ENCODE data around the gene SELENOI. TPM values are rescaled to one million over a fixed set of nuclear protein-coding genes. Genes with fewer than 3 reads are reported as not detected.

The SELENOI gene
- total RNA-seq, 1 experiment from 2014 or later: 63.3 TPM

DNA sequence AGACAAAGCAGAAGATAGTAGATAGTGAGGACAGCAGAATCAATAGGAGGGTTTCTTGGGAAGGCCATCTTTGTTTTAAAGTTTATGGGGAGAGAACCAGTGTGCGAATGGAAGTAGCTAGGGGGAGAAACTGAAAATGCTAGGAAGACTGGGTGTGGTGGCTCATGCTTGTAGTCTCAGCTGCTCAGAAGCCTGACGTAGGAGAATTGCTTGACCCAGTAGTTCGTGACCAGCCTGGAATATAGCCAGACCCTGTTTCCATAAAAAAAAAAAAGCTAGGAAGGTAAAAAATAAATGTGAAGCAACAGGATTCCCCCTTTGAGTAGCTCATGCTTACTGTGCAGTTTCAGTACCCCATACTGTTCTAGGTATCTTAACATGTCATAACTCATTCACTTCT is 36.6 kb downstream of the SELENOI start (continued):
- TF ChIP-seq, protein P1, sequence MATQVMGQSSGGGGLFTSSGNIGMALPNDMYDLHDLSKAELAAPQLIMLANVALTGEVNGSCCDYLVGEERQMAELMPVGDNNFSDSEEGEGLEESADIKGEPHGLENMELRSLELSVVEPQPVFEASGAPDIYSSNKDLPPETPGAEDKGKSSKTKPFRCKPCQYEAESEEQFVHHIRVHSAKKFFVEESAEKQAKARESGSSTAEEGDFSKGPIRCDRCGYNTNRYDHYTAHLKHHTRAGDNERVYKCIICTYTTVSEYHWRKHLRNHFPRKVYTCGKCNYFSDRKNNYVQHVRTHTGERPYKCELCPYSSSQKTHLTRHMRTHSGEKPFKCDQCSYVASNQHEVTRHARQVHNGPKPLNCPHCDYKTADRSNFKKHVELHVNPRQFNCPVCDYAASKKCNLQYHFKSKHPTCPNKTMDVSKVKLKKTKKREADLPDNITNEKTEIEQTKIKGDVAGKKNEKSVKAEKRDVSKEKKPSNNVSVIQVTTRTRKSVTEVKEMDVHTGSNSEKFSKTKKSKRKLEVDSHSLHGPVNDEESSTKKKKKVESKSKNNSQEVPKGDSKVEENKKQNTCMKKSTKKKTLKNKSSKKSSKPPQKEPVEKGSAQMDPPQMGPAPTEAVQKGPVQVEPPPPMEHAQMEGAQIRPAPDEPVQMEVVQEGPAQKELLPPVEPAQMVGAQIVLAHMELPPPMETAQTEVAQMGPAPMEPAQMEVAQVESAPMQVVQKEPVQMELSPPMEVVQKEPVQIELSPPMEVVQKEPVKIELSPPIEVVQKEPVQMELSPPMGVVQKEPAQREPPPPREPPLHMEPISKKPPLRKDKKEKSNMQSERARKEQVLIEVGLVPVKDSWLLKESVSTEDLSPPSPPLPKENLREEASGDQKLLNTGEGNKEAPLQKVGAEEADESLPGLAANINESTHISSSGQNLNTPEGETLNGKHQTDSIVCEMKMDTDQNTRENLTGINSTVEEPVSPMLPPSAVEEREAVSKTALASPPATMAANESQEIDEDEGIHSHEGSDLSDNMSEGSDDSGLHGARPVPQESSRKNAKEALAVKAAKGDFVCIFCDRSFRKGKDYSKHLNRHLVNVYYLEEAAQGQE (IDR thresholded peaks at IDR 0.05; ENCODE audit: low read depth): no peak
- TF ChIP-seq, protein P2, sequence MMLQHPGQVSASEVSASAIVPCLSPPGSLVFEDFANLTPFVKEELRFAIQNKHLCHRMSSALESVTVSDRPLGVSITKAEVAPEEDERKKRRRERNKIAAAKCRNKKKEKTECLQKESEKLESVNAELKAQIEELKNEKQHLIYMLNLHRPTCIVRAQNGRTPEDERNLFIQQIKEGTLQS (IDR thresholded peaks at IDR 0.05): no peak
- TF ChIP-seq, protein P3, sequence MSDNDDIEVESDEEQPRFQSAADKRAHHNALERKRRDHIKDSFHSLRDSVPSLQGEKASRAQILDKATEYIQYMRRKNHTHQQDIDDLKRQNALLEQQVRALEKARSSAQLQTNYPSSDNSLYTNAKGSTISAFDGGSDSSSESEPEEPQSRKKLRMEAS (IDR thresholded peaks at IDR 0.05): no peak
- TF ChIP-seq ELF1 (IDR thresholded peaks at IDR 0.05; ENCODE audit: borderline replicate concordance, low read depth): no peak
- no peak for TF ChIP-seq POLR2A (IDR thresholded peaks at IDR 0.05; ENCODE audit: borderline replicate concordance, extremely low read depth, insufficient read depth, insufficient read length)
- TF ChIP-seq EZH2phosphoT487 (IDR thresholded peaks at IDR 0.05; ENCODE audit: borderline replicate concordance): no peak
- TF ChIP-seq POLR2AphosphoS5 (IDR thresholded peaks at IDR 0.05; ENCODE audit: low read depth, low read length): no peak
- TF ChIP-seq ZFX (IDR thresholded peaks at IDR 0.05): no peak

DNA sequence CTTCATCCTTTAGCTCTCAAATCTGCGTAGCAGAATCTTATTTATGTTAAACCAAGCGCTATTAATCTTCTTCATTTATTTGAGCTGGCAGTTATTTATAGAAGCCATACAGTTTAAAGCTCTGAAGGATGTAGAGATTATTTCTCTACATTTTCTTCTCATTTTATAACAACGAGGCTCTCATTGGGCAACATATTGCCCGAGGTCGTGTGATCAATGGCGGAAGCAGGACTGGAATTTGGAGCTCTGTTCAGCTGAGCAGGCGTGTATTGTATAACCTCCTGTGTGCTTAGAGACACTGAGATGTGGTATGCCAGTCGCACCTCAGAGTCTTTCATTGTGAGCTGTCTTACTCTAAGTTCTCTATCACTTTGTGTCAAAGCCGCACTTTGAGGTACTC is 38.2 kb downstream of the SELENOI start:
- H2AFZ ChIP-seq (ENCODE audit: low read depth, low read length, poor library complexity, severe bottlenecking): no peak overlapping the region
- TF ChIP-seq SP1 (IDR thresholded peaks at IDR 0.05; ENCODE audit: low read depth) (no peak), CBX3 (IDR thresholded peaks at IDR 0.05; ENCODE audit: low read depth) (no peak), EZH2phosphoT487 (IDR thresholded peaks at IDR 0.05; ENCODE audit: borderline replicate concordance) (no peak), SIN3A (IDR thresholded peaks at IDR 0.05; ENCODE audit: low read depth) (no peak), RAD21 (IDR thresholded peaks at IDR 0.05; ENCODE audit: low read depth) (no peak), EGR1 (IDR thresholded peaks at IDR 0.05; ENCODE audit: low read depth) (no peak), FOSL1 (IDR thresholded peaks at IDR 0.05; ENCODE audit: low read depth) (no peak), SRF (IDR thresholded peaks at IDR 0.05; ENCODE audit: low read depth) (no peak), ZFX (IDR thresholded peaks at IDR 0.05) (no peak)
- TF ChIP-seq, protein P2 (IDR thresholded peaks at IDR 0.05): no peak
- TF ChIP-seq, protein P4, sequence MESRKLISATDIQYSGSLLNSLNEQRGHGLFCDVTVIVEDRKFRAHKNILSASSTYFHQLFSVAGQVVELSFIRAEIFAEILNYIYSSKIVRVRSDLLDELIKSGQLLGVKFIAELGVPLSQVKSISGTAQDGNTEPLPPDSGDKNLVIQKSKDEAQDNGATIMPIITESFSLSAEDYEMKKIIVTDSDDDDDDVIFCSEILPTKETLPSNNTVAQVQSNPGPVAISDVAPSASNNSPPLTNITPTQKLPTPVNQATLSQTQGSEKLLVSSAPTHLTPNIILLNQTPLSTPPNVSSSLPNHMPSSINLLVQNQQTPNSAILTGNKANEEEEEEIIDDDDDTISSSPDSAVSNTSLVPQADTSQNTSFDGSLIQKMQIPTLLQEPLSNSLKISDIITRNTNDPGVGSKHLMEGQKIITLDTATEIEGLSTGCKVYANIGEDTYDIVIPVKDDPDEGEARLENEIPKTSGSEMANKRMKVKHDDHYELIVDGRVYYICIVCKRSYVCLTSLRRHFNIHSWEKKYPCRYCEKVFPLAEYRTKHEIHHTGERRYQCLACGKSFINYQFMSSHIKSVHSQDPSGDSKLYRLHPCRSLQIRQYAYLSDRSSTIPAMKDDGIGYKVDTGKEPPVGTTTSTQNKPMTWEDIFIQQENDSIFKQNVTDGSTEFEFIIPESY (IDR thresholded peaks at IDR 0.05; ENCODE audit: extremely low read depth, insufficient replicate concordance, low read length): no peak
- TF ChIP-seq, protein P3 (IDR thresholded peaks at IDR 0.05): no peak
- TF ChIP-seq, protein P5, sequence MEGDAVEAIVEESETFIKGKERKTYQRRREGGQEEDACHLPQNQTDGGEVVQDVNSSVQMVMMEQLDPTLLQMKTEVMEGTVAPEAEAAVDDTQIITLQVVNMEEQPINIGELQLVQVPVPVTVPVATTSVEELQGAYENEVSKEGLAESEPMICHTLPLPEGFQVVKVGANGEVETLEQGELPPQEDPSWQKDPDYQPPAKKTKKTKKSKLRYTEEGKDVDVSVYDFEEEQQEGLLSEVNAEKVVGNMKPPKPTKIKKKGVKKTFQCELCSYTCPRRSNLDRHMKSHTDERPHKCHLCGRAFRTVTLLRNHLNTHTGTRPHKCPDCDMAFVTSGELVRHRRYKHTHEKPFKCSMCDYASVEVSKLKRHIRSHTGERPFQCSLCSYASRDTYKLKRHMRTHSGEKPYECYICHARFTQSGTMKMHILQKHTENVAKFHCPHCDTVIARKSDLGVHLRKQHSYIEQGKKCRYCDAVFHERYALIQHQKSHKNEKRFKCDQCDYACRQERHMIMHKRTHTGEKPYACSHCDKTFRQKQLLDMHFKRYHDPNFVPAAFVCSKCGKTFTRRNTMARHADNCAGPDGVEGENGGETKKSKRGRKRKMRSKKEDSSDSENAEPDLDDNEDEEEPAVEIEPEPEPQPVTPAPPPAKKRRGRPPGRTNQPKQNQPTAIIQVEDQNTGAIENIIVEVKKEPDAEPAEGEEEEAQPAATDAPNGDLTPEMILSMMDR (IDR thresholded peaks at IDR 0.05 in 2 of 3, conservative IDR thresholded peaks at IDR 0.05 in 1 of 3; ENCODE audit: borderline replicate concordance in 1 of 3, insufficient read depth in 1 of 3, low read depth in 2 of 3, low read length in 2 of 3): no peak

More for the DNA sequence above, 38.2 kb downstream of the SELENOI start:
- Histone ChIP-seq H3K9ac (ENCODE audit: low read length) (no peak overlapping the region), H3K79me2 (ENCODE audit: insufficient read depth, low read length) (peaks cover 10% of the 10 kb centered on the region; the same call in 1 of the 2 replicates), H3K4me3 (replicated peaks in 1 of 2; ENCODE audit: low read depth in 1 of 2, low read length in 2 of 2) (no peak overlapping the region), H3K4me2 (ENCODE audit: low read length) (no peak overlapping the region), H3K4me1 (ENCODE audit: control insufficient read depth in 1 of 2, insufficient read depth in 2 of 2, low read length in 2 of 2) (no peaks in the 10 kb centered on the region), H3K27ac (ENCODE audit: low read depth, low read length) (no peak overlapping the region), H3K9me2 (ENCODE audit: insufficient read depth) (no peaks in the 10 kb centered on the region), H3K9me3 (ENCODE audit: control insufficient read depth in 1 of 2, insufficient read depth in 1 of 2, low read depth in 1 of 2, low read length in 2 of 2) (no peaks in the 10 kb centered on the region), H3K27me3 (ENCODE audit: insufficient read depth, low read length) (no peaks in the 10 kb centered on the region), H4K20me1 (ENCODE audit: insufficient read depth) (0 out of 2 replicates have a peak, but pooled peaks cover 3% of the 10 kb centered on the region), H3K36me3 (ENCODE audit: control insufficient read depth in 1 of 2, insufficient read depth in 2 of 2, low read length in 2 of 2) (peaks cover 13 to 26% of the 10 kb centered on the region in 2 experiments)
- ATAC-seq: no peak
- CTCF ChIA-PET: no interaction called here
- DNase-seq (ENCODE audit: low read depth, low spot score): no peak
- POLR2A ChIA-PET: interaction anchor here (1.3 kb wide), 1 partner anchor 11 kb away, joined by 3 read pairs; no protein-coding TSS in a partner anchor
- no TSS peak for BruUV-seq (replicated peaks)
- RAD21 ChIA-PET (ENCODE audit: low non-redundant PET in 1 of 2, low total read pairs in 2 of 2, uncharacterized antibody in 2 of 2, unreplicated experiment in 2 of 2): no interaction called here
- intact Hi-C loops (cut with micrococcal nuclease): no loop called here

Measured in HCT116 (cell line).